GM18511 (cell line): ENCODE results near the gene KIAA0232.
"Not testable (repeated sequence)": the region's sequence is repeated elsewhere in the genome, so short reads cannot be mapped to it uniquely, and the experiment has no call there.

Source experiments
- ATAC-seq: cut with Tn5 transposase; IDR thresholded peaks from one replicate; pipeline ENCODE4 v1.9.1; 2021; ENCODE audit warnings: mild to moderate bottlenecking, moderate library complexity; ENCODE audit not compliant: unreplicated experiment

Gene KIAA0232

GRCh38 chr4:6773616-6774540, 8.6 kb upstream of the KIAA0232 start:
- ATAC-seq = no peak

GRCh38 chr4:6775746-6776145, 6.8 kb upstream of the KIAA0232 start:
- no peak for ATAC-seq

GRCh38 chr4:6776920-6777635, 5.4 kb upstream of the KIAA0232 start:
- no peak for ATAC-seq

- ATAC-seq = peak; percentile 31
These were observed 4.8 kb upstream of the KIAA0232 start for GRCh38 chr4:6777636-6778281.

- ATAC-seq = no peak
These were observed 4.1 kb upstream of the KIAA0232 start for GRCh38 chr4:6778435-6778834.

- no peak for ATAC-seq
These were observed 2.6 kb upstream of the KIAA0232 start for GRCh38 chr4:6779667-6780565.

GRCh38 chr4:6781113-6781512, 1.4 kb upstream of the KIAA0232 start:
- ATAC-seq = no peak

- ATAC-seq = no peak
These were observed 966 bp upstream of the KIAA0232 start for GRCh38 chr4:6781561-6781960.

GRCh38 chr4:6782846-6783110, 251 bp downstream of the KIAA0232 start:
- ATAC-seq = no peak

- ATAC-seq = peak; percentile 75
These were observed 819 bp downstream of the KIAA0232 start for GRCh38 chr4:6783111-6783981.

- ATAC-seq = no peak
These were observed 3.0 kb downstream of the KIAA0232 start for GRCh38 chr4:6785572-6785925.

GRCh38 chr4:6788123-6788522, 5.6 kb downstream of the KIAA0232 start:
- ATAC-seq = no peak

GRCh38 chr4:6791245-6791644, 8.7 kb downstream of the KIAA0232 start:
- not testable (repeated sequence) for ATAC-seq

- ATAC-seq = not testable (repeated sequence)
These were observed 9.3 kb downstream of the KIAA0232 start for GRCh38 chr4:6791796-6792195.

- ATAC-seq = no peak
These were observed 11.7 kb downstream of the KIAA0232 start for GRCh38 chr4:6794189-6794588.

- no peak for ATAC-seq
These were observed 13.3 kb downstream of the KIAA0232 start for GRCh38 chr4:6795821-6796220.

GRCh38 chr4:6797368-6797767, 14.8 kb downstream of the KIAA0232 start:
- ATAC-seq = not testable (repeated sequence)

GRCh38 chr4:6799091-6799490, 16.6 kb downstream of the KIAA0232 start:
- no peak for ATAC-seq

GRCh38 chr4:6802025-6802424, 19.5 kb downstream of the KIAA0232 start:
- no peak for ATAC-seq

GRCh38 chr4:6802626-6803025, 20.1 kb downstream of the KIAA0232 start:
- no peak for ATAC-seq
